HepG2 (cell line): Measurements from ENCODE around the gene RRAD. TPM values are rescaled to one million over a fixed set of nuclear protein-coding genes. Genes with fewer than 3 reads are reported as not detected.

ENCODE experiments used
- DMAP1 ChIP-seq: IDR thresholded peaks from 2 replicates; pipeline ENCODE4 v1.6.1; 2016
- EZH2 ChIP-seq: conservative IDR thresholded peaks from 2 replicates; pipeline ENCODE4 v1.6.1; 2012; ENCODE audit warnings: mild to moderate bottlenecking, low read depth, low read length, moderate library complexity
- HOXA9 ChIP-seq: sonication (generic); formaldehyde crosslinking; IDR thresholded peaks from 2 replicates; pipeline ENCODE4 v1.8.1; 2022; ENCODE audit warnings: missing genetic modification reagents, mild to moderate bottlenecking, moderate library complexity, borderline replicate concordance
- JUNB ChIP-seq: sonication (generic); formaldehyde crosslinking; IDR thresholded peaks from 2 replicates; pipeline ENCODE4 v1.8.0; 2022; ENCODE audit warnings: missing genetic modification reagents, mild to moderate bottlenecking, borderline replicate concordance
- MED1 ChIP-seq: sonication (generic); formaldehyde crosslinking; IDR thresholded peaks from 2 replicates; pipeline ENCODE4 v1.4.0; 2020; ENCODE audit warnings: missing genetic modification reagents
- MZF1 ChIP-seq: sonication (generic); formaldehyde crosslinking; IDR thresholded peaks from 2 replicates; pipeline ENCODE4 v1.8.1; 2023; ENCODE audit warnings: mild to moderate bottlenecking, missing genetic modification reagents, borderline replicate concordance
- NBN ChIP-seq: fragments of 450-650 bp; conservative IDR thresholded peaks from 2 replicates; pipeline ENCODE4 v1.6.1; 2017
- NFATC3 ChIP-seq: sonication (generic); formaldehyde crosslinking; IDR thresholded peaks from 2 replicates; pipeline ENCODE4 v1.5.1; 2020; ENCODE audit warnings: mild to moderate bottlenecking, missing genetic modification reagents
- NONO ChIP-seq, 2 experiments: fragments of 450-650 bp in 1 of 2; sonication (generic) in 1 of 2; formaldehyde crosslinking in 1 of 2; IDR thresholded peaks in 1 of 2; conservative IDR thresholded peaks in 1 of 2; 2 replicates each; pipeline versions ENCODE4 v1.6.1 to v1.8.0; 2017 to 2022; ENCODE audit warnings: mild to moderate bottlenecking in 1 of 2, missing genetic modification reagents in 1 of 2, moderate library complexity in 1 of 2
- SETDB1 ChIP-seq: sonication (generic); formaldehyde crosslinking; IDR thresholded peaks from 2 replicates; pipeline ENCODE4 v1.5.1; 2020; ENCODE audit warnings: missing genetic modification reagents, mild to moderate bottlenecking, borderline replicate concordance
- SRSF9 ChIP-seq: fragments of 200-400 bp; formaldehyde crosslinking; IDR thresholded peaks from 2 replicates; pipeline ENCODE4 v1.6.1; 2018; ENCODE audit warnings: borderline replicate concordance, mild to moderate bottlenecking, low read depth, low read length; ENCODE audit not compliant: insufficient read depth, poor library complexity, severe bottlenecking
- TEAD3 ChIP-seq: optimal IDR thresholded peaks from 2 replicates; pipeline ENCODE3; 2016; ENCODE audit warnings: borderline replicate concordance
- TGIF2 ChIP-seq: IDR thresholded peaks from 2 replicates; pipeline ENCODE4 v1.6.1; 2016; ENCODE audit warnings: control low read depth, missing compliant biosample characterization
- ZHX1 ChIP-seq: sonication (generic); formaldehyde crosslinking; IDR thresholded peaks from 2 replicates; pipeline ENCODE4 v1.8.1; 2022; ENCODE audit warnings: low read depth, mild to moderate bottlenecking, missing genetic modification reagents
- ZNF20 ChIP-seq: sonication (generic); formaldehyde crosslinking; IDR thresholded peaks from 2 replicates; pipeline ENCODE4 v1.4.0; 2020; ENCODE audit warnings: mild to moderate bottlenecking, moderate library complexity, missing genetic modification reagents
- ZNF264 ChIP-seq: sonication (generic); formaldehyde crosslinking; IDR thresholded peaks from 2 replicates; pipeline ENCODE4 v1.4.0; 2020; ENCODE audit warnings: missing genetic modification reagents
- ZNF580 ChIP-seq: IDR thresholded peaks from 2 replicates; pipeline ENCODE4 v1.6.1; 2016; ENCODE audit warnings: low read depth, borderline replicate concordance
- ZNF670 ChIP-seq: sonication (generic); formaldehyde crosslinking; IDR thresholded peaks from 2 replicates; pipeline ENCODE4 v1.8.0; 2022; ENCODE audit warnings: mild to moderate bottlenecking, missing genetic modification reagents, borderline replicate concordance
- ZNF772 ChIP-seq: sonication (generic); formaldehyde crosslinking; IDR thresholded peaks from 2 replicates; pipeline ENCODE4 v1.5.0; 2020; ENCODE audit warnings: mild to moderate bottlenecking, missing genetic modification reagents
- ZSCAN21 ChIP-seq: sonication (generic); formaldehyde crosslinking; IDR thresholded peaks from 2 replicates; pipeline ENCODE4 v1.8.0; 2022; ENCODE audit warnings: mild to moderate bottlenecking, missing genetic modification reagents, moderate library complexity, borderline replicate concordance
- polyA plus RNA-seq, 8 experiments: library from polyadenylated mRNA; depleted of rRNA in 3 of 8; stranded (reverse) in 7 of 8; unstranded in 1 of 8; fragments of >200 nt; fragmentation: Illumina TruSeq in 4 of 8; extraction: Trizol in 4 of 8; gene quantifications; 2 replicates each; pipeline versions ENCODE4 v1.2.1 to v1.2.3, GENCODE V29; 2011 to 2016; ENCODE audit warnings: low read depth in 4 of 8, missing spikeins in 1 of 8, mixed read lengths in 1 of 8; ENCODE audit not compliant: insufficient read depth in 1 of 8
- total RNA-seq, 5 experiments: library from RNA; depleted of rRNA; stranded (reverse); fragments of >200 nt; fragmentation: Illumina TruSeq; extraction: Trizol; gene quantifications; 2 replicates each; pipeline ENCODE4 v1.2.3, GENCODE V29; 2016; ENCODE audit warnings: low read depth in 1 of 5
- TF ChIP-seq, protein P1 (sequence below): sonication (generic); formaldehyde crosslinking; IDR thresholded peaks from 2 replicates; pipeline ENCODE4 v1.5.1; 2020; ENCODE audit warnings: missing genetic modification reagents, mild to moderate bottlenecking, borderline replicate concordance
- TF ChIP-seq, protein P2 (sequence below): IDR thresholded peaks from 2 replicates; pipeline ENCODE4 v1.6.1; 2016; ENCODE audit warnings: low read depth

Gene RRAD
- total and polyA plus RNA-seq, 2 of the 13 experiments (the other 11 are each of a cell fraction or from before 2014, with no cell fraction given) = 0.80 to 1.1 TPM

GRCh38 chr16:66880288-66881013, 44.9 kb downstream of the RRAD start, which contains the start of gene PDP2 (continued):
- peak; percentile 71; the same call in 1 of the 2 replicates for TF ChIP-seq ZHX1
- no peak for TF ChIP-seq NONO (IDR thresholded peaks at IDR 0.05)
- peak; percentile 77 for TF ChIP-seq NONO (CRISPR knock-in tag; conservative IDR thresholded peaks at IDR 0.05)
- TF ChIP-seq, protein P1, sequence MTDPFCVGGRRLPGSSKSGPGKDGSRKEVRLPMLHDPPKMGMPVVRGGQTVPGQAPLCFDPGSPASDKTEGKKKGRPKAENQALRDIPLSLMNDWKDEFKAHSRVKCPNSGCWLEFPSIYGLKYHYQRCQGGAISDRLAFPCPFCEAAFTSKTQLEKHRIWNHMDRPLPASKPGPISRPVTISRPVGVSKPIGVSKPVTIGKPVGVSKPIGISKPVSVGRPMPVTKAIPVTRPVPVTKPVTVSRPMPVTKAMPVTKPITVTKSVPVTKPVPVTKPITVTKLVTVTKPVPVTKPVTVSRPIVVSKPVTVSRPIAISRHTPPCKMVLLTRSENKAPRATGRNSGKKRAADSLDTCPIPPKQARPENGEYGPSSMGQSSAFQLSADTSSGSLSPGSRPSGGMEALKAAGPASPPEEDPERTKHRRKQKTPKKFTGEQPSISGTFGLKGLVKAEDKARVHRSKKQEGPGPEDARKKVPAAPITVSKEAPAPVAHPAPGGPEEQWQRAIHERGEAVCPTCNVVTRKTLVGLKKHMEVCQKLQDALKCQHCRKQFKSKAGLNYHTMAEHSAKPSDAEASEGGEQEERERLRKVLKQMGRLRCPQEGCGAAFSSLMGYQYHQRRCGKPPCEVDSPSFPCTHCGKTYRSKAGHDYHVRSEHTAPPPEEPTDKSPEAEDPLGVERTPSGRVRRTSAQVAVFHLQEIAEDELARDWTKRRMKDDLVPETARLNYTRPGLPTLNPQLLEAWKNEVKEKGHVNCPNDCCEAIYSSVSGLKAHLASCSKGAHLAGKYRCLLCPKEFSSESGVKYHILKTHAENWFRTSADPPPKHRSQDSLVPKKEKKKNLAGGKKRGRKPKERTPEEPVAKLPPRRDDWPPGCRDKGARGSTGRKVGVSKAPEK (CRISPR knock-in tag) = no peak; the same call in 1 of the 2 replicates
- TF ChIP-seq MED1 (CRISPR knock-in tag) = peak; percentile 63
- TF ChIP-seq TGIF2 (CRISPR knock-in tag) = no peak; the same call in none of the 2 replicates
- TF ChIP-seq SETDB1 = no peak
- no peak for TF ChIP-seq SRSF9
- TF ChIP-seq ZNF670 = no peak
- peak; percentile 95 for TF ChIP-seq DMAP1 (CRISPR knock-in tag)
- peak; percentile 74 for TF ChIP-seq ZNF264 (CRISPR knock-in tag)
- TF ChIP-seq TEAD3 (CRISPR knock-in tag) = no peak
- TF ChIP-seq ZSCAN21 (CRISPR knock-in tag) = peak; percentile 86
- no peak for TF ChIP-seq NBN
- peak; percentile 81; the same call in 1 of the 2 replicates for TF ChIP-seq HOXA9
- peak; percentile 78 for TF ChIP-seq JUNB (CRISPR knock-in tag)
- TF ChIP-seq ZNF772 (CRISPR knock-in tag) = no peak
- no peak for TF ChIP-seq EZH2
- TF ChIP-seq ZNF20 (CRISPR knock-in tag) = peak; percentile 92
- TF ChIP-seq ZNF580 = peak; percentile 92; the same call in 1 of the 2 replicates
- peak; percentile 72; the same call in 1 of the 2 replicates for TF ChIP-seq NFATC3 (CRISPR knock-in tag)
- TF ChIP-seq, protein P2, sequence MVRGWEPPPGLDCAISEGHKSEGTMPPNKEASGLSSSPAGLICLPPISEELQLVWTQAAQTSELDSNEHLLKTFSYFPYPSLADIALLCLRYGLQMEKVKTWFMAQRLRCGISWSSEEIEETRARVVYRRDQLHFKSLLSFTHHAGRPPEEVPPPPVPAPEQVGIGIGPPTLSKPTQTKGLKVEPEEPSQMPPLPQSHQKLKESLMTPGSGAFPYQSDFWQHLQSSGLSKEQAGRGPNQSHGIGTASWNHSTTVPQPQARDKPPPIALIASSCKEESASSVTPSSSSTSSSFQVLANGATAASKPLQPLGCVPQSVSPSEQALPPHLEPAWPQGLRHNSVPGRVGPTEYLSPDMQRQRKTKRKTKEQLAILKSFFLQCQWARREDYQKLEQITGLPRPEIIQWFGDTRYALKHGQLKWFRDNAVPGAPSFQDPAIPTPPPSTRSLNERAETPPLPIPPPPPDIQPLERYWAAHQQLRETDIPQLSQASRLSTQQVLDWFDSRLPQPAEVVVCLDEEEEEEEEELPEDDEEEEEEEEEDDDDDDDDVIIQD (CRISPR knock-in tag) = no peak
- no peak for TF ChIP-seq MZF1 (CRISPR knock-in tag)
